ENCODE results near the gene GIT1.

The GIT1 gene

GRCh38 chr17:29567554-29568330, 21.7 kb downstream of the GIT1 start:
- TF ChIP-seq CTCF (IDR thresholded peaks at IDR 0.05; ENCODE audit: control insufficient read depth, insufficient read depth, low read depth, low read length, missing control alignments), result peak; percentile 27
- DNase-seq (ENCODE audit: low read depth), result no peak

GRCh38 chr17:29567304-29567553, 22.2 kb downstream of the GIT1 start:
- DNase-seq (ENCODE audit: low read depth), result no peak
- peak overlapping the region; percentile 77 for H3K4me3 ChIP-seq (ENCODE audit: control insufficient read depth, low read depth, low read length)
- no peak for TF ChIP-seq CTCF (IDR thresholded peaks at IDR 0.05; ENCODE audit: control insufficient read depth, insufficient read depth, low read depth, low read length, missing control alignments)

More at GRCh38 chr17:29567554-29568330, 21.7 kb downstream of the GIT1 start:
- H3K4me3 ChIP-seq (ENCODE audit: control insufficient read depth, low read depth, low read length), result peak overlapping the region; percentile 77

GRCh38 chr17:29566473-29567303, 22.8 kb downstream of the GIT1 start, which contains the start of gene ABHD15:
Gene ABHD15, minus strand, starts transcription at chr17:29567037. Its CDS starts 71 bp downstream, at chr17:29566966.
- DNase-seq (ENCODE audit: low read depth), result no peak
- H3K4me3 ChIP-seq (ENCODE audit: control insufficient read depth, low read depth, low read length), result peak within 1 kb of the TSS; percentile 77
- no peak for TF ChIP-seq CTCF (IDR thresholded peaks at IDR 0.05; ENCODE audit: control insufficient read depth, insufficient read depth, low read depth, low read length, missing control alignments)

- no peak for DNase-seq (ENCODE audit: low read depth)
- peak overlapping the region; percentile 48 for H3K4me3 ChIP-seq (ENCODE audit: control insufficient read depth, low read depth, low read length)
Measured at GRCh38 chr17:29565643-29566472, 23.6 kb downstream of the GIT1 start.

GRCh38 chr17:29563816-29564215, 25.6 kb downstream of the GIT1 start:
- no peak for DNase-seq (ENCODE audit: low read depth)
- TF ChIP-seq CTCF (IDR thresholded peaks at IDR 0.05; ENCODE audit: control insufficient read depth, insufficient read depth, low read depth, low read length, missing control alignments), result no peak
- no peak overlapping the region for H3K4me3 ChIP-seq (ENCODE audit: control insufficient read depth, low read depth, low read length)

More at GRCh38 chr17:29565643-29566472, 23.6 kb downstream of the GIT1 start:
- peak; percentile 1 for TF ChIP-seq CTCF (IDR thresholded peaks at IDR 0.05; ENCODE audit: control insufficient read depth, insufficient read depth, low read depth, low read length, missing control alignments)

DNA sequence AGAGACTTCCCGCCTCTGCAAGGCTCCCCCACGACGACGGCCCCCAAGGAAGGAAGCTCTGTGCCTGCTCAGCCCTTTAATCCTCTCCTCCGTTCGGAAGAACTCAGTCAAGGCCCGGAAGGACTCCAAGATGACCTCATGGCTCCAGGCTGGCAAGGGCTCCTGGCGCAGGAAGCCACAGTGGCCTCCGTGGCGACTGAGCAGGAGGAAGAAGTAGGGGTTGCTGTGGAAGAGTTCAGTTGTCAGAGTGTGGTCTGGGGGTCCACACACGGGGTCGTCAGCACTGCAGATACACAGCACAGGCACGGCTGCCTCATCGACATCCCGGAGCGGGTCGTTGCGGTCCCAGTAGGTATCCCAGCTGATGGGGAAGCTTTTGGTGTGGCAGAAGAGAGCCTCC, 26.8 kb downstream of the GIT1 start:
- no peak for TF ChIP-seq CTCF (IDR thresholded peaks at IDR 0.05; ENCODE audit: control insufficient read depth, insufficient read depth, low read depth, low read length, missing control alignments)
- no peak for DNase-seq (ENCODE audit: low read depth)
- no peak overlapping the region for H3K4me3 ChIP-seq (ENCODE audit: control insufficient read depth, low read depth, low read length)
